HEK293 (cell line): ENCODE measurements around the gene MRPL41.

Experiments
- CTCF ChIP-seq: fragments of 450-650 bp; formaldehyde crosslinking; IDR thresholded peaks from 2 replicates; pipeline ENCODE4 v1.5.1; 2016; ENCODE audit warnings: missing biosample characterization, missing genetic modification characterization
- KLF10 ChIP-seq: fragments of 450-650 bp; IDR thresholded peaks from 2 replicates; pipeline ENCODE4 v1.5.1; 2018; ENCODE audit warnings: missing biosample characterization, mild to moderate bottlenecking, missing genetic modification characterization
- YY1 ChIP-seq: fragments of 450-650 bp; formaldehyde crosslinking; IDR thresholded peaks from 2 replicates; pipeline ENCODE4 v1.5.1; 2018; ENCODE audit warnings: missing biosample characterization, missing genetic modification characterization
- ZNF184 ChIP-seq: fragments of 450-650 bp; IDR thresholded peaks from 2 replicates; pipeline ENCODE4 v1.5.1; 2018; ENCODE audit warnings: missing biosample characterization, mild to moderate bottlenecking, missing genetic modification characterization
- ZNF501 ChIP-seq: fragments of 450-650 bp; formaldehyde crosslinking; IDR thresholded peaks from 2 replicates; pipeline ENCODE4 v1.5.1; 2016; ENCODE audit warnings: missing biosample characterization, missing genetic modification characterization

- TF ChIP-seq ZNF184 (tag by site-specific recombination): no peak
- TF ChIP-seq CTCF: no peak
- TF ChIP-seq YY1 (tag by site-specific recombination): no peak
- TF ChIP-seq ZNF501 (tag by site-specific recombination): no peak
- TF ChIP-seq KLF10 (tag by site-specific recombination): no peak
Measured at GRCh38 chr9:137545123-137545522, 6.6 kb upstream of the MRPL41 start.
